ENCODE data around the gene OCLN.

- TF ChIP-seq, protein P1, sequence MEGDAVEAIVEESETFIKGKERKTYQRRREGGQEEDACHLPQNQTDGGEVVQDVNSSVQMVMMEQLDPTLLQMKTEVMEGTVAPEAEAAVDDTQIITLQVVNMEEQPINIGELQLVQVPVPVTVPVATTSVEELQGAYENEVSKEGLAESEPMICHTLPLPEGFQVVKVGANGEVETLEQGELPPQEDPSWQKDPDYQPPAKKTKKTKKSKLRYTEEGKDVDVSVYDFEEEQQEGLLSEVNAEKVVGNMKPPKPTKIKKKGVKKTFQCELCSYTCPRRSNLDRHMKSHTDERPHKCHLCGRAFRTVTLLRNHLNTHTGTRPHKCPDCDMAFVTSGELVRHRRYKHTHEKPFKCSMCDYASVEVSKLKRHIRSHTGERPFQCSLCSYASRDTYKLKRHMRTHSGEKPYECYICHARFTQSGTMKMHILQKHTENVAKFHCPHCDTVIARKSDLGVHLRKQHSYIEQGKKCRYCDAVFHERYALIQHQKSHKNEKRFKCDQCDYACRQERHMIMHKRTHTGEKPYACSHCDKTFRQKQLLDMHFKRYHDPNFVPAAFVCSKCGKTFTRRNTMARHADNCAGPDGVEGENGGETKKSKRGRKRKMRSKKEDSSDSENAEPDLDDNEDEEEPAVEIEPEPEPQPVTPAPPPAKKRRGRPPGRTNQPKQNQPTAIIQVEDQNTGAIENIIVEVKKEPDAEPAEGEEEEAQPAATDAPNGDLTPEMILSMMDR (IDR thresholded peaks at IDR 0.05; ENCODE audit: poor library complexity) = no peak
- no peak for TF ChIP-seq EZH2phosphoT487 (IDR thresholded peaks at IDR 0.05; ENCODE audit: low read depth, severe bottlenecking, unreplicated experiment)
These were observed 38.2 kb downstream of the OCLN start for GRCh38 chr5:69530561-69531405.
